ENCODE data around the gene EREG. TPM values are rescaled to one million over a fixed set of nuclear protein-coding genes. Genes with fewer than 3 reads are reported as not detected.
"Not testable (repeated sequence)": the region's sequence is repeated elsewhere in the genome, so short reads cannot be mapped to it uniquely, and the experiment has no call there.

Gene EREG
- total RNA-seq, 1 donor from 2014 or later, result not detected

GRCh38 chr4:74377714-74378113 is 12.8 kb downstream of the EREG start:
- no peak for ATAC-seq
- intact Hi-C loops (cut with DNase I), result loop anchor here (2.0 to 5.0 kb wide), 4 partner anchors 67 to 297 kb away; partner anchors contain the start of gene AREG
- DNase-seq (ENCODE audit: missing footprints), result no peak

DNA sequence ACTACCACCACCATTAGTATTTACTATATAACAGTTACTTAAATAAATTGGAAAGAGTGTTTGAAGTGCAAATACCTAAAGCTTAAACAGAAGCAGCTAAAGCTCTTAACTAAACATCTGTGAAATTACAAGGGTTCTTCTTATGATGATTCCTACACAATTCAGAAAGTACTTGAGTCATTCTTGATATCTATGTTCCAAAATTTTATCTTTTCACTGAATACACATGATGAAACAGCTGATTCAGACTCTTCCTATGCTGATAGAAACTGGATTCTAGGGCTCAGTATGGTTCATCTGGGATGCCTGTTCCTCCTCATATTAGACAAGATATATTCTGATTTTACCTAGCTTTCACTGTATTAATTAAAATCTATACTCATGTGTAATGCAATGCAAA is 13.6 kb downstream of the EREG start:
- intact Hi-C loops (cut with DNase I), result loop anchor here (2.0 to 5.0 kb wide), 2 partner anchors 154 to 244 kb away; no protein-coding TSS in a partner anchor
- ATAC-seq (no peak), DNase-seq (ENCODE audit: missing footprints) (no peak)

GRCh38 chr4:74379912-74380311 is 15.0 kb downstream of the EREG start:
- no peak for ATAC-seq
- DNase-seq (ENCODE audit: missing footprints), result no peak
- intact Hi-C loops (cut with DNase I), result loop anchor here (2.0 to 5.0 kb wide), 2 partner anchors 153 to 242 kb away; no protein-coding TSS in a partner anchor

DNA sequence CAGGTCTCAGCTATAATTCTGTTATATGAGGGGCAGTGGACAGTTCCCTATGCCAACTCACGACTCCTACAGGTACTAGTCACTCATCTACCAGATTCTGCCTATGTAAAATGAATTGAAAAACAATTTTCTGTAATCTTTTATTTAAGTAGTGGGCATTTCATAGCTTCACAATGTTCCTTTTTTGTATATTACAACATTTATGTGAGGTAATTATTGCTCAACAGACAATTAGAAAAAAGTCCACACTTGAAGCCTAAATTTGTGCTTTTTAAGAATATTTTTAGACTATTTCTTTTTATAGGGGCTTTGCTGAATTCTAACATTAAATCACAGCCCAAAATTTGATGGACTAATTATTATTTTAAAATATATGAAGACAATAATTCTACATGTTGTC is 20.4 kb downstream of the EREG start:
- DNase-seq (ENCODE audit: missing footprints) (no peak), ATAC-seq (no peak)

DNA sequence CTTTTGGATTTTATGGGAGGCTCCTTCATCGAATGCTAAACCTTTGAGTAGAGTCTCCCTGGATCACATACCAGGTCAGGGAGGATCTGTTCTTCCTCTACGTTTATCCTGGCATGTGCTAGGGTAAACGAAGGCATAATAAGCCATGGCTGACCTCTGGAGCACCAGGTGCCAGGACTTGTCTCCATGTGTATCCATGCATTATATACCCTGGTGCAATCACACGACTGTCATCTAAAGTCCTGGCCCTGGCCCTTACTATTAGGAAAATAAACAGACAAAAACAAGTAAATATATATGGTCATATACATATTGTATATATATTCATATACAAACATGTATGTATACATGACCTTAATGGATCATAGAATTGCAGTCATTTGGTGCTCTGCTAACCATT is 21.2 kb downstream of the EREG start:
- ATAC-seq (no peak), DNase-seq (ENCODE audit: missing footprints) (no peak)
- intact Hi-C loops (cut with DNase I), result no loop called here

More for the DNA sequence above, 20.4 kb downstream of the EREG start:
- intact Hi-C loops (cut with DNase I), result no loop called here

- ATAC-seq, result no peak
- no peak for DNase-seq (ENCODE audit: missing footprints)
- intact Hi-C loops (cut with DNase I), result no loop called here
These were observed 22.8 kb downstream of the EREG start for GRCh38 chr4:74387790-74388189.

GRCh38 chr4:74389494-74389893 is 24.5 kb downstream of the EREG start:
- intact Hi-C loops (cut with DNase I), result no loop called here
- ATAC-seq, result no peak
- no peak for DNase-seq (ENCODE audit: missing footprints)

GRCh38 chr4:74390677-74391076 is 25.7 kb downstream of the EREG start:
- intact Hi-C loops (cut with DNase I), result no loop called here
- DNase-seq (ENCODE audit: missing footprints) (no peak), ATAC-seq (no peak)

DNA sequence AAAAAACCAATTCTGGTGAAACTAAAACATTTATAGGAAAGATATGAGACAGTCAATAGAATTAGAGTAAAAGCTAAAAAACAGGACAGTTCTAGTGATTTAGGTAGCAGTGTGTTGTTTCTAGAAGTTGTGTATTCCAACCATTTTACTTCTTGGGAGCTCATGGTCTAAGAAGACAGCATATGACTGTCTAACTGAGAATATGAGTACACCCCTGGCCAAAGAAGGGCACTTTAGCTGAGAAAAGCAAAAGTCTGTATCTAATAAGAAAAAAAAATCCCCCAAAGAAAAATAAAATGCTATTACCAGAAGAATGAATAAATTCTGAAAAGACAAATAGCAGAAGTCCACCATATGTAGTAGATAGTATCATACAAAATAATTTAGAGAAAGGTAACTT is 26.4 kb downstream of the EREG start:
- intact Hi-C loops (cut with DNase I), result no loop called here
- DNase-seq (ENCODE audit: missing footprints) (no peak), ATAC-seq (no peak)

GRCh38 chr4:74391890-74392475 is 27.0 kb downstream of the EREG start:
- intact Hi-C loops (cut with DNase I), result no loop called here
- ATAC-seq (no peak), DNase-seq (ENCODE audit: missing footprints) (no peak)

DNA sequence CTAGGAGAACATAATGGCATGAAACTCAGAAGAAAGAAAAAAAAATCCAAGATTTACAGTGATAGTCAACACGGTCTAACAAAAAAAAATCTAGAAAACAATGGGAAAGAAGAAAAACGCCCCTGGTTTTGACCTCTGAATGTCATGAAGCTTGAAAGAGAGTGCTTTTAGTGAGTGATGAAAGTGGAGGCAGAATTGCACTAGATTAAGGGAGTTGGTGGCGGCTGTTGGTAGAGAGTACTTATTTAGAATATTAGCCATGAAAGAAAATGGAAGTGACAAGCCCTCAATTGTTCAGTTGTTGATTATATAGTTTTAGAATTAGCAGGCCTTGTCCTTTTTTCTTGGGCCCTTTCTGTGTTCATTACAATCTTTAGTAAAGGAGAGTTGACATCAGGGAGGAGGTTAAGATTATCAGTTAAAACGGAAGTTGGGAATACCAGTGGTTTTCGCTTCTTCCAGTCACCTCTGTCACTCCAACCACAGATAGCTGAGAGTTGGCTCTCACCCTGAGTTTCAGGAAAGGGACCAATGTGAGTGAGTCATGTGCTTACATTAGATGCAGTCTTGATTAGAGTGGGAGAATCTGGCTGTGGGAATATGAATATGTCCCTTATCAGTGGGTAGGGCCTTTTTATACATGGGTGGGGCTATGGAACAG is 29.7 kb downstream of the EREG start:
- ATAC-seq (no peak), DNase-seq (ENCODE audit: missing footprints) (no peak)
- intact Hi-C loops (cut with DNase I), result no loop called here

GRCh38 chr4:74395633-74396032 is 30.7 kb downstream of the EREG start:
- no peak for DNase-seq (ENCODE audit: missing footprints)
- intact Hi-C loops (cut with DNase I), result no loop called here
- no peak for ATAC-seq

- intact Hi-C loops (cut with DNase I), result no loop called here
- no peak for ATAC-seq
- no peak for DNase-seq (ENCODE audit: missing footprints)
These were observed 32.9 kb downstream of the EREG start for GRCh38 chr4:74397748-74398426.

GRCh38 chr4:74398894-74399589 is 34.1 kb downstream of the EREG start:
- ATAC-seq; intact Hi-C loops (cut with DNase I): not testable (repeated sequence)
- peak; percentile 64 for DNase-seq (ENCODE audit: missing footprints)

- ATAC-seq, result no peak
These were observed 35.5 kb downstream of the EREG start for GRCh38 chr4:74400395-74400794.

DNA sequence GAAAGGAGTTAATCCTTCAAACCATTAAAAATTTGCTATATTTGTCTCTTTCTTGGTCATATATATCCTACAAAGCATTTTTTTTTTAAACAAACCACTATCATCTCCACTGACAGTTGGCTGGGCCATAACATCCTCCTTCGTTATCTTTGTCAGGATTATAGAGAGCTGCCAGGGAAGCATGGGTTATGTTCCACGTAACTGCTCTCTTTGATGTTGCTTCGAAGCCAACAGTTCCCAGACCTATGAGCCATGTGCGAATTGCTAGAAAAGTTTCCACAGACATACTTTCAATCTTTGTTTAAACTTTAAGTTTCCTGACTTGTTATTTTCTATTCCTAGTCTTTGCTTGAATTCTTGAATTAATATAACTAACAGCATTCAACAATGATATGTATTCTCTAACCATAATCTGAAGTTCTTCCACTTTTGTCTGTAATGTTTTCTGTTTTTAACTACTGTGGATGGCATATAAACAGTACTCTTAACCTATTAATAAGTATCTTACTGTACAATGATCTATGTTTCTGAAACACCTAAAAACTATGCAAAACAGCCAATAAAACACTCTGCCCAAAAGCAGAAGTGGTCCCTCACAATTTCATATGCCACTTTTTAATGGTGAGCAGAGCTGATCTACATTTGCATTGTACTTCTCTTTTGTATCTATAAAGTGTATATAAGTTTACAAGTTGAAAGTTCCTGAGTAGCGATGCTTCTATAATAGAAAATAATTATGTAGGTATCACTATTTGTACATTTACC is 37.9 kb downstream of the EREG start:
- DNase-seq (ENCODE audit: missing footprints) (no peak), ATAC-seq (no peak)
- intact Hi-C loops (cut with DNase I), result no loop called here

More at GRCh38 chr4:74400395-74400794, 35.5 kb downstream of the EREG start:
- intact Hi-C loops (cut with DNase I), result no loop called here
- no peak for DNase-seq (ENCODE audit: missing footprints)

- no peak for ATAC-seq
- no peak for DNase-seq (ENCODE audit: missing footprints)
- intact Hi-C loops (cut with DNase I), result no loop called here
These were observed 42.9 kb downstream of the EREG start for GRCh38 chr4:74407891-74408290.

DNA sequence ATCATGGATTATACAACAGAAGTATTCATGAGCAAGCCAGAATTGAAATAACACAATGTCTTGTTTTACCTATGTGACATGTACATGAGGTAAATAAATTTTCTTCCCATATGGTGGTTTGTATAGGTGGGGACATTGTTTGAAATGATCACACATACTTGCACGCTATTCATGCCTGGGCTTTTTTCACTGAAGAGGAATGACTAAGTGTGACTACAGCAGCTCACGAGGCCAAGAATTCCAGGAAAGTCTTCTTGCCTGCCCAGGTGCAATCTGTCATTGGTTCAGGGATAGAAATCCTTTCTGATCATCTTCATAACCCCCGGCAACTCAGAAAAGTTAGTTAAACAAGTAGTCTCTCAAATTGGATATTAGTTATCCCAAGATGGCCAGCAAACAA is 43.7 kb downstream of the EREG start:
- DNase-seq (ENCODE audit: missing footprints) (no peak), ATAC-seq (no peak)
- intact Hi-C loops (cut with DNase I), result no loop called here

DNA sequence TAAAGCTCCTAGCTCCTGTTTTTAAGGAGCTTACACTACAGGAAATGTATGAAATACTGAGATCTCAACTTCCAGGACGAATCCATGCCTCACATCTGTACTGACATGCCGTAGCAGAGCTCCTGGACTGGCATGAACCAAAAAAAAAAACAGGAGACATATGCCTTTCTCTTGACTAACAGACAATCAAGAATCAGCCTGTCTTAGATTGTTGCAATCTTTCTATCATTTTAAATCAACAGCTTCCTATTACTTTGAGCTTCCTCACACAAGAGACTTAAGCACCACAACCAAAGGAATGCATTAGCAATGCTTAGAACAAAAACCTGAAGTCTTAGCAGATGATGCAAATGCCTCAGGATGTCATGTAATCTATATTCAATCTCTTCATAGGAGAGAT is 45.3 kb downstream of the EREG start:
- intact Hi-C loops (cut with DNase I), result no loop called here
- DNase-seq (ENCODE audit: missing footprints) (no peak), ATAC-seq (no peak)
